Tibial artery (tissue), 4 donors: ENCODE results near the gene DSG4.

ENCODE experiments used
- DNase-seq, 2 donors: peaks; one replicate each; pipeline ENCODE4 v3.0.0-alpha.2; 2019
- H3K27ac ChIP-seq, 2 donors: fragments of 200-600 bp; sonication (generic) in 1 of 2; 1 replicate in 1 of 2; 2 replicates in 1 of 2; pipeline ENCODE4 v1.5.1; 2018 to 2019; ENCODE audit warnings: mild to moderate bottlenecking in 1 of 2
- H3K27me3 ChIP-seq, 2 donors: fragments of 200-600 bp; sonication (generic) in 1 of 2; one replicate each; pipeline versions ENCODE4 v1.5.1 to v1.6.0; 2016 to 2019
- H3K36me3 ChIP-seq, 3 donors: fragments of 200-600 bp; sonication (generic) in 2 of 3; one replicate each; pipeline ENCODE4 v1.5.1; 2016 to 2019; ENCODE audit warnings: mild to moderate bottlenecking in 2 of 3
- H3K4me1 ChIP-seq, 4 donors: fragments of 200-600 bp; sonication (generic) in 2 of 4; 1 replicate in 3 of 4; 2 replicates in 1 of 4; pipeline ENCODE4 v1.5.1; 2016 to 2019
- H3K4me3 ChIP-seq, 2 donors: fragments of 200-600 bp; sonication (generic) in 1 of 2; 1 replicate in 1 of 2; 2 replicates in 1 of 2; pipeline ENCODE4 v1.5.1; 2018 to 2019; ENCODE audit warnings: mild to moderate bottlenecking in 2 of 2
- H3K9me3 ChIP-seq, 3 donors: fragments of 200-600 bp; sonication (generic) in 1 of 3; one replicate each; pipeline ENCODE4 v1.5.1; 2016 to 2019
- intact Hi-C: fragments of 100-400 bp; cut with DNase I; formaldehyde crosslinking; loops from one replicate; pipeline ENCODE4 v1.15.0; 2023; ENCODE audit warnings: low total_unique reads
- TF ChIP-seq, protein P1 (sequence below), 2 experiments: fragments of 200-600 bp in 1 of 2; fragments of 450-650 bp in 1 of 2; IDR thresholded peaks; one replicate each; pipeline ENCODE4 v1.5.1; 2017 to 2019; ENCODE audit warnings: antibody characterized with exemption in 2 of 2, mild to moderate bottlenecking in 1 of 2, moderate library complexity in 1 of 2

The DSG4 gene

DNA sequence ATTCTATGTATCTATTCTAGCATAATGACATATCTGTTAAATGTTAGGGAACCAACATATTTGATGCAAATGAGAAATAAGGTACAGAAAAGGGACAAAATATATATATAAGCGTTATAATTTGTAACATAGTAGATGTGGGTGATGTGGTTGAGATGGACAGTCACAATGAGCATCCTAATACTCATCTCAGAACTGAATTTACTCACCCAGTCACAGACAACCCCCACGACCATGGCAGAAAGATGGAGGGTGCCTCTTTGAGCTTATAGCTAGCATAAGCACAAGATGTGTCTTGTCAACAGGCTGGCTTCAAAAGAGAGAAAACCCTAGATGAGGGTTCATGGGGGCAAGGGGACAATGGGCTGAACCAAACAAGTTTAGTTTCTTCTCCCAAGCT lies 61.8 kb downstream of the DSG4 start:
- Histone ChIP-seq H3K4me3 (no peak overlapping the region), H3K9me3 (no peaks in the 10 kb centered on the region), H3K4me1 (no peaks in the 10 kb centered on the region), H3K27me3 (no peaks in the 10 kb centered on the region), H3K36me3 (no peaks in the 10 kb centered on the region), H3K27ac (no peak overlapping the region)
- TF ChIP-seq, protein P1, sequence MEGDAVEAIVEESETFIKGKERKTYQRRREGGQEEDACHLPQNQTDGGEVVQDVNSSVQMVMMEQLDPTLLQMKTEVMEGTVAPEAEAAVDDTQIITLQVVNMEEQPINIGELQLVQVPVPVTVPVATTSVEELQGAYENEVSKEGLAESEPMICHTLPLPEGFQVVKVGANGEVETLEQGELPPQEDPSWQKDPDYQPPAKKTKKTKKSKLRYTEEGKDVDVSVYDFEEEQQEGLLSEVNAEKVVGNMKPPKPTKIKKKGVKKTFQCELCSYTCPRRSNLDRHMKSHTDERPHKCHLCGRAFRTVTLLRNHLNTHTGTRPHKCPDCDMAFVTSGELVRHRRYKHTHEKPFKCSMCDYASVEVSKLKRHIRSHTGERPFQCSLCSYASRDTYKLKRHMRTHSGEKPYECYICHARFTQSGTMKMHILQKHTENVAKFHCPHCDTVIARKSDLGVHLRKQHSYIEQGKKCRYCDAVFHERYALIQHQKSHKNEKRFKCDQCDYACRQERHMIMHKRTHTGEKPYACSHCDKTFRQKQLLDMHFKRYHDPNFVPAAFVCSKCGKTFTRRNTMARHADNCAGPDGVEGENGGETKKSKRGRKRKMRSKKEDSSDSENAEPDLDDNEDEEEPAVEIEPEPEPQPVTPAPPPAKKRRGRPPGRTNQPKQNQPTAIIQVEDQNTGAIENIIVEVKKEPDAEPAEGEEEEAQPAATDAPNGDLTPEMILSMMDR (IDR thresholded peaks at IDR 0.05): no peak
- intact Hi-C loops: no loop called here
- DNase-seq: no peak

GRCh38 chr18:31439807-31440325 lies 63.3 kb downstream of the DSG4 start:
- Histone ChIP-seq H3K27ac (no peak overlapping the region), H3K9me3 (no peaks in the 10 kb centered on the region), H3K4me3 (no peak overlapping the region), H3K4me1 (no peaks in the 10 kb centered on the region), H3K36me3 (no peaks in the 10 kb centered on the region), H3K27me3 (no peaks in the 10 kb centered on the region)
- TF ChIP-seq, protein P1 (IDR thresholded peaks at IDR 0.05): no peak
- no peak for DNase-seq
- intact Hi-C loops: no loop called here

DNA sequence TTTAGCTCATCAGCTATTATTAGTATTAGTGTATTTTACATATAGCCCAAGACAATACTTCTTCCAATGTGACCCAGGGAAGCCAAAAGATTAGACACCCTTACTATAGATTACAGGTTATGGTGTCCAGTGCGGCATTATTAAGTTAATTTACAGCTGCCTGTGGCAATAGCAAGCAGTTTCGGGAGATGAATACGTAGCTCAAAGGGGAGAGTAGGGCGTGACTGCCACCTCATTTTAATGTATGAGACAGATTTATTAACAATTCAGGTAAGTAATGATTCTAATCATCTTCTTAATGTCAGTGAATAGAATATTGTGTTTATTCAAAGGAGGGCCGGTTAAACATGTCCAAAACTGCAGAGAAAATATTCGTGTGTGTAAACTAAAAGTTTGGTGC lies 64.2 kb downstream of the DSG4 start:
- H3K9me3 ChIP-seq: no peaks in the 10 kb centered on the region
- DNase-seq: no peak
- TF ChIP-seq, protein P1 (IDR thresholded peaks at IDR 0.05): no peak

DNA sequence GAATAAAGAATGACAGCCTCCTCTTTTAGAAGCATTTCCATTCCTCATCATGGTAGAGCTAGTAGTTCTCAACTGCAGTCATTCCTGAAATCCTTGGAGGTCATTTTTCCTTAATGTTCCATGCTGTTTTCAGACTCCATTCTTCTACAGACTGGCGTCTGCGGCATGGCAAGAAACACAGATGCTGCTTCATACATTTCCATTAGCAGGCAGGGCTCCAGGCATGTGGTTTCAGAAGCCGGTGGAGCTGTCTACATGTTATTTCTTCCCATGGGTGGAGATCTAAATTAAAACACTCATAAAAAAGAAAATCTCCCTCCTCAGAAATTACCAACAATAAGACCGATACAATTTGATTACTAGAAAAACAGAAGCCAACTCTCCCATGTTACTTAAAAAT lies 64.9 kb downstream of the DSG4 start:
- no peaks in the 10 kb centered on the region for H3K4me1 ChIP-seq
- no peaks in the 10 kb centered on the region for H3K36me3 ChIP-seq
- intact Hi-C loops: no loop called here
- H3K9me3 ChIP-seq: no peaks in the 10 kb centered on the region
- TF ChIP-seq, protein P1 (IDR thresholded peaks at IDR 0.05): no peak
- H3K27ac ChIP-seq: no peak overlapping the region
- DNase-seq: no peak
- no peak overlapping the region for H3K4me3 ChIP-seq
- H3K27me3 ChIP-seq: no peaks in the 10 kb centered on the region

More for the DNA sequence above, 64.2 kb downstream of the DSG4 start:
- intact Hi-C loops: no loop called here
- H3K27ac ChIP-seq: no peak overlapping the region
- H3K4me3 ChIP-seq: no peak overlapping the region
- H3K4me1 ChIP-seq: no peaks in the 10 kb centered on the region
- H3K36me3 ChIP-seq: no peaks in the 10 kb centered on the region
- H3K27me3 ChIP-seq: no peaks in the 10 kb centered on the region

DNA sequence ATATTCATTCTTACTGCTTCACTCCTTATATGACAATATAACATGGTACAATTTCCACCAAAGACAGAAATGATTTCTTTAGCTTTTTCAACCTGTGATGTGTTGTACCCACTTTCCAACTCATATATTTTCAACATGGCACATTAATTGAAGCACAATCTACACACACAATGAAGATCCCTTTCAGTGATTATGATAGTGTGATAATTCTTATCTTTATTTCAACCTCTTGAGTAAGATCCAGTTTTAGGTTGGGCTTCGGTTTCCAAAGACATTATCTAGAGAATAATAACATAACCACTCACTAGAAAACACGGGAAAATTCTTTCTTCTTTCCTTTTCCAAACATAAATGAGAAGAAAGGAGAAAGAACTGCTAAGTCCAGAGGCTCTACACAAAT lies 67.6 kb downstream of the DSG4 start:
- TF ChIP-seq, protein P1 (IDR thresholded peaks at IDR 0.05): no peak
- Histone ChIP-seq H3K27ac (no peak overlapping the region), H3K36me3 (no peaks in the 10 kb centered on the region), H3K4me3 (no peak overlapping the region), H3K9me3 (no peaks in the 10 kb centered on the region), H3K27me3 (no peaks in the 10 kb centered on the region), H3K4me1 (no peaks in the 10 kb centered on the region)
- intact Hi-C loops: no loop called here
- DNase-seq: no peak

DNA sequence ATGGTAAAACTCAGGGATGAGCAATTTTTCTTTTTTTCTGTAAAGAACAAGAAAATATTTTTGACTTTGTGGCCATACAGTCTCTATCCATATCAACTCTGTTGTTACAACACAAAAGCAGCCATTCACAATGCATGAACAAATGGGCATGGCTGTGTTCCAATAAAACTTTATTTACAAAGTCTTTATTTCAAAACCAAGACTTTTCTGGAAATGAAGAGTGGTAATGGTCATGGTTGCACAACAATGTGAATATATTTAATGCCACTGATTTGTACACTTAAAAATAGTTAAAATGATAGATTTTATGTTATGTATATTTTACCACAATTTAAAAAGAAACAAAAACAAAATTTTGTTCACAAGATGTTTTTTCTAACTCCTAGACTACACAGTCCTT lies 69.3 kb downstream of the DSG4 start:
- intact Hi-C loops: no loop called here
- no peak overlapping the region for H3K27ac ChIP-seq
- no peaks in the 10 kb centered on the region for H3K4me1 ChIP-seq
- DNase-seq: no peak
- no peaks in the 10 kb centered on the region for H3K36me3 ChIP-seq
- no peaks in the 10 kb centered on the region for H3K27me3 ChIP-seq
- no peak overlapping the region for H3K4me3 ChIP-seq
- H3K9me3 ChIP-seq: no peaks in the 10 kb centered on the region
- TF ChIP-seq, protein P1 (IDR thresholded peaks at IDR 0.05): no peak
